Measurements from ENCODE around the gene VTA1.
"Not testable (repeated sequence)": the region's sequence is repeated elsewhere in the genome, so short reads cannot be mapped to it uniquely, and the experiment has no call there.

The VTA1 gene

DNA sequence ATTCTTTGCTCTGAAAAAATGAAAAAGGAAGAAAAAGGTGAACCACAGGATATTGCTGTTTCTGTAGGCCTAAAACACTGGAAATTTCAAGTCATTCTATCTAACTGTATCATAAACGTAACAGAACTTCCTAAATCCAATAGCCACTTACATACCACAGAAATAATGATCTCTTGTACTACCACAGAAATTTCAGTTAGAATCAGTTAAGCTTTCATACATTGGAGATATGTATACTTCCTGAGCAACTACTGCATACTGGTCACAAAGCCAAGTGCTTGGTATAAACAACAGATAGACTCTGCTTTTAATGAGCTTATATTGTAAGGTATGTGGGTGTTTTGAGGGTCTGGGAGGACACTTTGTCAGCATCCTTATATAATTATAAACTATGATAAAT, 38.6 kb downstream of the VTA1 start:
- Histone ChIP-seq H4K91ac (ENCODE audit: low read depth, low read length) (no peak overlapping the region), H3K14ac (ENCODE audit: low read length) (no peak overlapping the region), H3K4me2 (ENCODE audit: low read length) (no peak overlapping the region), H2BK120ac (ENCODE audit: insufficient read depth, low read length, poor library complexity) (no peak overlapping the region), H3K36me3 (ENCODE audit: control insufficient read depth in 1 of 2, insufficient read depth in 2 of 2, low read length in 2 of 2) (no peaks in the 10 kb centered on the region), H3K9me3 (ENCODE audit: insufficient read depth, low read depth, low read length) (no peaks in the 10 kb centered on the region), H3K79me2 (ENCODE audit: control insufficient read depth, insufficient read depth, low read length, poor library complexity) (no peaks in the 10 kb centered on the region), H4K12ac (ENCODE audit: low read depth, low read length) (no peak overlapping the region), H2AFZ (ENCODE audit: insufficient read depth, low read length, poor library complexity) (no peak overlapping the region), H3K9ac (ENCODE audit: low read length) (no peak overlapping the region), H3K4me3 (ENCODE audit: low read depth, low read length) (no peak overlapping the region), H2BK12ac (ENCODE audit: low read length) (no peak overlapping the region), H4K8ac (ENCODE audit: low read depth, low read length) (no peak overlapping the region), H2BK5ac (ENCODE audit: low read depth, low read length, poor library complexity) (no peak overlapping the region), H3K79me1 (ENCODE audit: low read length) (no peaks in the 10 kb centered on the region), H3K4ac (ENCODE audit: low read depth, low read length) (no peak overlapping the region), H3K23ac (ENCODE audit: low read length) (no peak overlapping the region), H3K18ac (ENCODE audit: low read length) (no peak overlapping the region), H3K27me3 (ENCODE audit: insufficient read depth, low read length) (no peaks in the 10 kb centered on the region), H2AK5ac (ENCODE audit: low read length) (no peak overlapping the region), H3K27ac (ENCODE audit: low read depth, low read length) (no peak overlapping the region), H3K4me1 (ENCODE audit: control insufficient read depth in 1 of 2, insufficient read depth in 2 of 2, low read length in 2 of 2) (no peaks in the 10 kb centered on the region)
- WGBS (ENCODE audit: extremely low coverage, insufficient coverage, insufficient read length) = no CpG with 5 or more reads among the region's 1 CpG
- no peak for DNase-seq

DNA sequence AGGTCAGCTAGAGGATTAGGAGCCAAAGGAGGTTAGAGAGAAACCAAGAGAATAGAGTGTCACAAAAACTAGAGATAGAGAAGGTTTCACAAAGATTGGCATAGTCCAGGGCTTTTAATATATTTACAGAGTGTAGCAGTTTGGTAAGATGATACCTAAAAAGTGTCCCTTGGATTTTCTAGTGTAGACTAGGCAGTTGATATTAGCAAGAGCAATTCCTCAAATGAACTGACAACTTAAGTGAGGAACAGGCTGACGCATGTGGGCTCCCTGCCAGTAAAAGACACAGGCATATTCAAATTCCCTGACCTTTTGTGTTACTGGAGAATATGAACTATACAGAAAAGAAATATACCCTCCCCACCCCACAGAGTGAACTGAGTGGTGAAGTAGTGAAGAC, 40.1 kb downstream of the VTA1 start:
- Histone ChIP-seq H3K79me2 (ENCODE audit: control insufficient read depth, insufficient read depth, low read length, poor library complexity) (no peaks in the 10 kb centered on the region), H2AK5ac (ENCODE audit: low read length) (no peak overlapping the region), H3K4me1 (ENCODE audit: control insufficient read depth in 1 of 2, insufficient read depth in 2 of 2, low read length in 2 of 2) (no peaks in the 10 kb centered on the region), H3K36me3 (ENCODE audit: control insufficient read depth in 1 of 2, insufficient read depth in 2 of 2, low read length in 2 of 2) (no peaks in the 10 kb centered on the region), H3K9ac (ENCODE audit: low read length) (no peak overlapping the region), H2BK120ac (ENCODE audit: insufficient read depth, low read length, poor library complexity) (no peak overlapping the region), H3K4me2 (ENCODE audit: low read length) (no peak overlapping the region), H2BK12ac (ENCODE audit: low read length) (no peak overlapping the region), H3K9me3 (ENCODE audit: insufficient read depth, low read depth, low read length) (no peaks in the 10 kb centered on the region), H3K27ac (ENCODE audit: low read depth, low read length) (no peak overlapping the region), H4K8ac (ENCODE audit: low read depth, low read length) (no peak overlapping the region), H2AFZ (ENCODE audit: insufficient read depth, low read length, poor library complexity) (no peak overlapping the region), H3K79me1 (ENCODE audit: low read length) (no peaks in the 10 kb centered on the region), H3K23ac (ENCODE audit: low read length) (no peak overlapping the region), H2BK5ac (ENCODE audit: low read depth, low read length, poor library complexity) (no peak overlapping the region), H4K12ac (ENCODE audit: low read depth, low read length) (no peak overlapping the region), H3K18ac (ENCODE audit: low read length) (no peak overlapping the region), H3K27me3 (ENCODE audit: insufficient read depth, low read length) (no peaks in the 10 kb centered on the region), H3K4me3 (ENCODE audit: low read depth, low read length) (no peak overlapping the region), H3K14ac (ENCODE audit: low read length) (no peak overlapping the region), H3K4ac (ENCODE audit: low read depth, low read length) (no peak overlapping the region), H4K91ac (ENCODE audit: low read depth, low read length) (no peak overlapping the region)
- no CpG with 5 or more reads among the region's 1 CpG for WGBS (ENCODE audit: extremely low coverage, insufficient coverage, insufficient read length)
- no peak for DNase-seq

DNA sequence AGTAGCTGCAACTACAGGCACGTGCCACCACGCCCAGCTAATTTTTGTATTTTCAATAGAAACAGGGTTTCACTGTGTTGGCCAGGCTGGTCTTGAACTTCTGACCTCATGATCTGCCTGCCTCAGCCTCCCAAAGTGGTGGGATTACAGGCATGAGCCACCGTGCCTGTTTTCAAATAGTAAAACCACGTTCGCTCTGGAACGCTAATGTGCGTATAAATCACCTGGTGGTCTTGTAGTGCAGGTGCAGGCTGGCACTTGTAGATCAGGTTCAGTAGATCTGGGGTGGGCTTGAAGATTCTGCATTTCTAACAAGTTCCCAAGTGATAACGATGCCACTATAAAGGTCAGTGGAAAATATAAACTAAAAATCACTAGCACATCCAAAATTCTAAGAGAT, 41.3 kb downstream of the VTA1 start:
- not testable (repeated sequence) for DNase-seq; H3K9ac ChIP-seq (ENCODE audit: low read length); H3K14ac ChIP-seq (ENCODE audit: low read length); H3K27me3 ChIP-seq (ENCODE audit: insufficient read depth, low read length); H2BK5ac ChIP-seq (ENCODE audit: low read depth, low read length, poor library complexity); H4K91ac ChIP-seq (ENCODE audit: low read depth, low read length); H3K9me3 ChIP-seq (ENCODE audit: insufficient read depth, low read depth, low read length); H2AK5ac ChIP-seq (ENCODE audit: low read length); H3K79me2 ChIP-seq (ENCODE audit: control insufficient read depth, insufficient read depth, low read length, poor library complexity); H3K36me3 ChIP-seq (ENCODE audit: control insufficient read depth in 1 of 2, insufficient read depth in 2 of 2, low read length in 2 of 2); H3K4me2 ChIP-seq (ENCODE audit: low read length); H2AFZ ChIP-seq (ENCODE audit: insufficient read depth, low read length, poor library complexity); H3K4me1 ChIP-seq (ENCODE audit: control insufficient read depth in 1 of 2, insufficient read depth in 2 of 2, low read length in 2 of 2); H3K4ac ChIP-seq (ENCODE audit: low read depth, low read length); H3K79me1 ChIP-seq (ENCODE audit: low read length); H3K27ac ChIP-seq (ENCODE audit: low read depth, low read length); H3K18ac ChIP-seq (ENCODE audit: low read length); H4K8ac ChIP-seq (ENCODE audit: low read depth, low read length); H2BK120ac ChIP-seq (ENCODE audit: insufficient read depth, low read length, poor library complexity); H3K23ac ChIP-seq (ENCODE audit: low read length); H4K12ac ChIP-seq (ENCODE audit: low read depth, low read length); H2BK12ac ChIP-seq (ENCODE audit: low read length); H3K4me3 ChIP-seq (ENCODE audit: low read depth, low read length)
- WGBS (ENCODE audit: extremely low coverage, insufficient coverage, insufficient read length) = no CpG with 5 or more reads among the region's 8 CpGs

GRCh38 chr6:142189057-142189456, 42.0 kb downstream of the VTA1 start:
- Histone ChIP-seq H3K79me2 (ENCODE audit: control insufficient read depth, insufficient read depth, low read length, poor library complexity) (no peaks in the 10 kb centered on the region), H4K8ac (ENCODE audit: low read depth, low read length) (no peak overlapping the region), H3K4ac (ENCODE audit: low read depth, low read length) (no peak overlapping the region), H2BK120ac (ENCODE audit: insufficient read depth, low read length, poor library complexity) (no peak overlapping the region), H4K91ac (ENCODE audit: low read depth, low read length) (no peak overlapping the region), H2BK12ac (ENCODE audit: low read length) (no peak overlapping the region), H3K4me2 (ENCODE audit: low read length) (no peak overlapping the region), H3K79me1 (ENCODE audit: low read length) (no peaks in the 10 kb centered on the region), H4K12ac (ENCODE audit: low read depth, low read length) (no peak overlapping the region), H2AFZ (ENCODE audit: insufficient read depth, low read length, poor library complexity) (no peak overlapping the region), H3K18ac (ENCODE audit: low read length) (no peak overlapping the region), H2AK5ac (ENCODE audit: low read length) (no peak overlapping the region), H3K9ac (ENCODE audit: low read length) (no peak overlapping the region), H3K27ac (ENCODE audit: low read depth, low read length) (no peak overlapping the region), H2BK5ac (ENCODE audit: low read depth, low read length, poor library complexity) (no peak overlapping the region), H3K36me3 (ENCODE audit: control insufficient read depth in 1 of 2, insufficient read depth in 2 of 2, low read length in 2 of 2) (no peaks in the 10 kb centered on the region), H3K23ac (ENCODE audit: low read length) (no peak overlapping the region), H3K9me3 (ENCODE audit: insufficient read depth, low read depth, low read length) (no peaks in the 10 kb centered on the region), H3K4me1 (ENCODE audit: control insufficient read depth in 1 of 2, insufficient read depth in 2 of 2, low read length in 2 of 2) (no peaks in the 10 kb centered on the region), H3K4me3 (ENCODE audit: low read depth, low read length) (no peak overlapping the region), H3K14ac (ENCODE audit: low read length) (no peak overlapping the region), H3K27me3 (ENCODE audit: insufficient read depth, low read length) (no peaks in the 10 kb centered on the region)
- no CpG with 5 or more reads among the region's 2 CpGs for WGBS (ENCODE audit: extremely low coverage, insufficient coverage, insufficient read length)
- no peak for DNase-seq

Measured in trophoblast cell (in vitro differentiated cells and primary cell).